AG04449 (cell line): ENCODE results near the gene DCBLD1.

Experiments used
- CTCF ChIA-PET: fragments of 350-600 bp; formaldehyde crosslinking; extraction: SDS; loops from one replicate; lab custom pipeline; 2021; ENCODE audit warnings: antibody characterized with exemption; lab: Yijun Ruan, JAX
- POLR2A ChIA-PET: fragments of 400-600, 350-600 bp; formaldehyde crosslinking; extraction: SDS; loops from one replicate; lab custom pipeline; 2020; ENCODE audit warnings: antibody characterized with exemption, inconsistent platforms; lab: Yijun Ruan, JAX
- DNase-seq: peaks from one replicate; pipeline ENCODE4 v3.0.0-alpha.2; 2010; ENCODE audit warnings: low read depth, low spot score
- H3K4me3 ChIP-seq: 2 replicates; pipeline ENCODE4 v1.5.1; 2011; ENCODE audit warnings: low read depth, mild to moderate bottlenecking, control low read depth, low read length
- CTCF ChIP-seq: IDR thresholded peaks from one replicate; pipeline ENCODE4 v1.5.1; 2011; ENCODE audit warnings: mild to moderate bottlenecking, moderate library complexity, low read length, control low read depth, inconsistent platforms; ENCODE audit not compliant: insufficient read depth; ENCODE audit errors: missing control alignments

Gene DCBLD1

GRCh38 chr6:117483004-117483644 is 650 bp downstream of the DCBLD1 start:
- no peak for DNase-seq
- no peak for TF ChIP-seq CTCF
- H3K4me3 ChIP-seq, result peak overlapping the region; percentile 81
- ChIA-PET POLR2A (interaction anchor here (0.7 to 1.9 kb wide), 8 partner anchors 10 to 119 kb away, joined by 3 to 6 read pairs (median 4); partner anchors contain the start of gene GOPC), CTCF (interaction anchor here (0.8 to 1.2 kb wide), 3 partner anchors 10 to 39 kb away, joined by 3 read pairs; no protein-coding TSS in a partner anchor)

GRCh38 chr6:117483645-117484016 is 1.2 kb downstream of the DCBLD1 start:
- CTCF ChIA-PET, result interaction anchor here (0.9 to 1.3 kb wide), 4 partner anchors 10 to 72 kb away, joined by 3 to 5 read pairs (median 4); no protein-coding TSS in a partner anchor
- TF ChIP-seq CTCF, result no peak
- DNase-seq, result no peak
- peak overlapping the region; percentile 81 for H3K4me3 ChIP-seq
- POLR2A ChIA-PET, result interaction anchor here (0.7 to 1.9 kb wide), 5 partner anchors 9 to 119 kb away, joined by 3 to 6 read pairs (median 5); partner anchors contain the start of gene GOPC

- POLR2A ChIA-PET, result interaction anchor here (0.9 to 1.9 kb wide), 2 partner anchors 9 to 15 kb away, joined by 3 to 6 read pairs; no protein-coding TSS in a partner anchor
- CTCF ChIA-PET, result interaction anchor here (0.9 to 1.6 kb wide), 3 partner anchors 9 to 71 kb away, joined by 3 to 5 read pairs (median 4); no protein-coding TSS in a partner anchor
- no peak for TF ChIP-seq CTCF
- DNase-seq, result no peak
- peak overlapping the region; percentile 81 for H3K4me3 ChIP-seq
These were observed 1.7 kb downstream of the DCBLD1 start for GRCh38 chr6:117484052-117484646.

- no peak overlapping the region for H3K4me3 ChIP-seq
- no peak for TF ChIP-seq CTCF
- POLR2A ChIA-PET, result no interaction called here
- DNase-seq, result no peak
- CTCF ChIA-PET, result interaction anchor here (1.1 to 1.6 kb wide), 5 partner anchors 9 to 64 kb away, joined by 3 to 4 read pairs (median 3); no protein-coding TSS in a partner anchor
These were observed 3.0 kb downstream of the DCBLD1 start for GRCh38 chr6:117485433-117485832.

- ChIA-PET CTCF (no interaction called here), POLR2A (no interaction called here)
- TF ChIP-seq CTCF, result no peak
- H3K4me3 ChIP-seq, result no peak overlapping the region
- no peak for DNase-seq
These were observed 5.3 kb downstream of the DCBLD1 start for GRCh38 chr6:117487821-117488220.

GRCh38 chr6:117489003-117489402 is 6.5 kb downstream of the DCBLD1 start:
- H3K4me3 ChIP-seq, result no peak overlapping the region
- no peak for DNase-seq
- ChIA-PET POLR2A (no interaction called here), CTCF (no interaction called here)
- TF ChIP-seq CTCF, result no peak
